GM20431 (cell line): ENCODE measurements around the gene CLSTN2.
"Not testable (repeated sequence)": the region's sequence is repeated elsewhere in the genome, so short reads cannot be mapped to it uniquely, and the experiment has no call there.

Experiments
- in situ Hi-C: fragments of 300-500 bp; cut with MseI, MboI; formaldehyde crosslinking; loops from one replicate; pipeline ENCODE4 v1.15.0; 2020; ENCODE audit warnings: low sequenced_read_pairs; ENCODE audit not compliant: unreplicated experiment

Gene CLSTN2

GRCh38 chr3:140386357-140387100, 451.5 kb downstream of the CLSTN2 start:
- in situ Hi-C loops, result no loop called here

- in situ Hi-C loops, result no loop called here
Observed at GRCh38 chr3:140387244-140387643, 452.3 kb downstream of the CLSTN2 start.

- in situ Hi-C loops, result no loop called here
Observed at GRCh38 chr3:140388202-140388922, 453.4 kb downstream of the CLSTN2 start.

- in situ Hi-C loops, result no loop called here
Observed at GRCh38 chr3:140391061-140391460, 456.1 kb downstream of the CLSTN2 start.

- in situ Hi-C loops, result no loop called here
Observed at GRCh38 chr3:140394488-140395133, 459.6 kb downstream of the CLSTN2 start.

GRCh38 chr3:140395134-140396075, 460.4 kb downstream of the CLSTN2 start:
- in situ Hi-C loops, result no loop called here

GRCh38 chr3:140396110-140396509, 461.1 kb downstream of the CLSTN2 start:
- in situ Hi-C loops, result no loop called here

- in situ Hi-C loops, result no loop called here
Observed at GRCh38 chr3:140397847-140398246, 462.9 kb downstream of the CLSTN2 start.

GRCh38 chr3:140398387-140398786, 463.4 kb downstream of the CLSTN2 start:
- in situ Hi-C loops, result no loop called here

- in situ Hi-C loops, result no loop called here
Observed at GRCh38 chr3:140399871-140400270, 464.9 kb downstream of the CLSTN2 start.

- in situ Hi-C loops, result no loop called here
Observed at GRCh38 chr3:140403079-140403478, 468.1 kb downstream of the CLSTN2 start.

GRCh38 chr3:140403608-140404007, 468.6 kb downstream of the CLSTN2 start:
- in situ Hi-C loops, result no loop called here

- in situ Hi-C loops, result no loop called here
Observed at GRCh38 chr3:140406655-140407054, 471.7 kb downstream of the CLSTN2 start.

- in situ Hi-C loops, result no loop called here
Observed at GRCh38 chr3:140408252-140408651, 473.3 kb downstream of the CLSTN2 start.

- in situ Hi-C loops, result no loop called here
Observed at GRCh38 chr3:140416666-140417065, 481.7 kb downstream of the CLSTN2 start.

GRCh38 chr3:140420621-140421357, 485.8 kb downstream of the CLSTN2 start:
- in situ Hi-C loops, result no loop called here

- in situ Hi-C loops, result no loop called here
Observed at GRCh38 chr3:140421884-140422283, 486.9 kb downstream of the CLSTN2 start.

- in situ Hi-C loops, result no loop called here
Observed at GRCh38 chr3:140423146-140423545, 488.2 kb downstream of the CLSTN2 start.

- in situ Hi-C loops, result not testable (repeated sequence)
Observed at GRCh38 chr3:140423574-140423973, 488.6 kb downstream of the CLSTN2 start.
